ENCODE measurements around the gene ZFYVE28.

- TF ChIP-seq CTCF (conservative IDR thresholded peaks at IDR 0.05 in 1 of 2, IDR thresholded peaks at IDR 0.05 in 1 of 2; ENCODE audit: extremely low read depth in 1 of 2, insufficient read depth in 1 of 2, low read depth in 1 of 2, low read length in 2 of 2) (no peak), EZH2 (IDR thresholded peaks at IDR 0.05; ENCODE audit: borderline replicate concordance, low read length) (no peak)
Measured at GRCh38 chr4:2465032-2465431, 46.6 kb upstream of the ZFYVE28 start.

Data from mammary epithelial cell (primary cell).